D721Med (cell line): ENCODE data around the gene RPP40.

Source experiments
- DNase-seq: peaks from one replicate; pipeline ENCODE4 v3.0.0; 2011; ENCODE audit warnings: low spot score; ENCODE audit not compliant: insufficient read length
- FAIRE-seq: peaks from 2 replicates; lab custom pipeline; 2011; peaks lifted over from hg19 to GRCh38; lab: Jason Lieb, UNC
- CTCF ChIP-seq: IDR thresholded peaks from 2 replicates; pipeline ENCODE4 v1.5.1; 2012; ENCODE audit warnings: mild to moderate bottlenecking, control low read depth; ENCODE audit not compliant: insufficient read depth; ENCODE audit errors: missing control alignments

Gene RPP40

GRCh38 chr6:4999586-4999985 is 4.3 kb downstream of the RPP40 start:
- FAIRE-seq, result no peak
- TF ChIP-seq CTCF, result no peak
- no peak for DNase-seq

GRCh38 chr6:4997862-4998261 is 6.0 kb downstream of the RPP40 start:
- no peak for TF ChIP-seq CTCF
- FAIRE-seq (no peak), DNase-seq (no peak)

DNA sequence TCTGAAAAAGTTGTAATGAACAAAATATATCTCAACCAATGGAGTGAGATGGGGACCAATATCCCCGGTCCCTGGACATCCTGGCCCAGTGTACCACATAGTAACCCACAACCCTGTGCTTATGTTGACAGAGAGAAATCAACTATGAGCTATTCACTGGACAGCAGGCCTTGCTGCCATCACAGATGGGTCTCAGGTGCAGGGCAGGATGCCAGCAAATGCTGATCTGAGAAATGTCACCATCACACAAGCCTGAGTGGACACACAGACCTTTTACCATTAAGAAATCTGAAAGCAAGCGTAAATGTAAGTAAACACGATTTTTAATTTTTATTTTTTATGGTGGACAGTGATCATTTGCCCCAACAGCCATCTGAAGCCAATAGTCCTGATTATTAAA is 9.1 kb downstream of the RPP40 start:
- FAIRE-seq (no peak), DNase-seq (no peak)
- TF ChIP-seq CTCF, result no peak

- DNase-seq (no peak), FAIRE-seq (no peak)
- TF ChIP-seq CTCF, result no peak
Observed at GRCh38 chr6:4987432-4987831, 16.4 kb downstream of the RPP40 start.

DNA sequence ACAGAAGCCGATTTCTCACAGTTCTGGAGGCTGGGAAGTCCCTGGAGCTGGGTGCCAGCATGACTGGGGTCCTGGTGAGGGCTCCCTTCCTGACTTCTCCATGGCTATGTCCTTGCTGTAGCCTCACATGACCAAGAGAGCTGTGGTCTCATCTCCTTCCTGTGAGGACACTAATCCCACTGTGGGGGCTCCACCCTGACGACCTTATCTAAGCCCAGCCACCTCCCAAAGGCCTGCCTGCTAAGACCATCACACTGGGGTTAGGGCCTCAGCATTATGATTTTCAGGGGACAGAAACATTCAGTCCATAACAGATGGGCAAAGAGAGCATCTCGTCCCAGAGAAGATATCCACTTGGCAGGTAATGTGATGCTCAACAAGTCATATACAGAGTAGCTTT is 16.8 kb downstream of the RPP40 start:
- no peak for DNase-seq
- TF ChIP-seq CTCF, result no peak
- FAIRE-seq, result no peak

DNA sequence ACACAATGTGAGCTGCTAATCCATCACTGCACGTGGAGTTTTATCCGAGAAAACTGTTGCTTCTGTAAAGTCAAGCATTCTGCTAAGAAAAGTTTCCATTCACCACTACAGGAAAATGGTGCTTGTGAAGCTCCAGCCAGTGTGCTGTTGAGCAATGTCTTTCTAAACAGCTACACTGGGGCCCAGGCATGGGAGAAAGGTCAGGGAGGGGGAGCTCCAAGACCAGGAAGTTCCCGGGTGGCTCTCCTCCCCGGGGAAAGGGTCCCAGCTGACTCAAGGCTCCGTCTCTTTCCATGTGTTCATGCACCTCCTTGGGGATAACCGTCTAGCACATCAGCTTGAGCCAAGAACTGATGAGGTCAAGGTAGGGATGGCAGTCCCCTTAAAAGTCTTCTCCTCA is 20.5 kb downstream of the RPP40 start:
- DNase-seq (no peak), FAIRE-seq (no peak)
- no peak for TF ChIP-seq CTCF

DNA sequence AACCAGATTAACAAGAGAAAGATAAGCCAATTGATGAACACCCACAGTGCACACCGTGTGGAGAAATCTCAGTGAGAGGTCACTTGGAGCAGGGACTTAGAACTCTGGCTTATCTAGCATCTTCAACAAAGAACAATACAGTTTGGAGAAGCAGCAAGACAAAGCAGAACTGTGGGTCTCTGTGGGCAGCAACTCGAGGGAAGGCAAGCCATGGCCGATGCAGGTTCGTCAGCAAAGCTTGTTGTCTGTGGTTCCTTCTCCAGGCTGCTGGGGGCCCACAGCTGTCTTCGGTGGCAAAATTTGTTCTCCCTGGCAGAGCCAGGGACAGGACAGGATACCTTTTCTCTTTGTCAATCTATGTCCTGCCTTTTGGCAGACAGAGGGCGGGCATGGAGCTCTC is 22.1 kb downstream of the RPP40 start:
- no peak for TF ChIP-seq CTCF
- FAIRE-seq (no peak), DNase-seq (no peak)
